Osteoblast (primary cell): Measurements from ENCODE around the gene ATP2B2. TPM values are rescaled to one million over a fixed set of nuclear protein-coding genes. Genes with fewer than 3 reads are reported as not detected.

Experiments
- DNase-seq: peaks from one replicate; pipeline ENCODE4 v3.0.0; 2011; ENCODE audit warnings: low spot score, mixed read lengths; ENCODE audit not compliant: insufficient read length; ENCODE audit errors: missing footprints
- H2AFZ ChIP-seq: 2 replicates; pipeline ENCODE4 v1.6.0; 2011; ENCODE audit warnings: mild to moderate bottlenecking, low read length
- H3K27ac ChIP-seq: 2 replicates; pipeline ENCODE4 v1.5.1; 2011; ENCODE audit warnings: mild to moderate bottlenecking, low read depth, low read length, moderate library complexity
- H3K27me3 ChIP-seq: 2 replicates; pipeline ENCODE4 v1.6.0; 2012; ENCODE audit warnings: mild to moderate bottlenecking, control low read depth, inconsistent platforms, low read length, moderate library complexity; ENCODE audit not compliant: insufficient read depth
- H3K36me3 ChIP-seq: 2 replicates; pipeline ENCODE4 v1.5.1; 2011; ENCODE audit warnings: mild to moderate bottlenecking, low read length, control low read depth, moderate library complexity; ENCODE audit not compliant: insufficient read depth
- H3K4me1 ChIP-seq: 2 replicates; pipeline ENCODE4 v1.5.1; 2011; ENCODE audit warnings: mild to moderate bottlenecking, low read length, control low read depth, moderate library complexity; ENCODE audit not compliant: insufficient read depth
- H3K4me2 ChIP-seq: 2 replicates; pipeline ENCODE4 v1.6.0; 2011; ENCODE audit warnings: mild to moderate bottlenecking, low read length; ENCODE audit not compliant: insufficient read depth
- H3K4me3 ChIP-seq: fragments of 200-600 bp; sonication (generic); 3 replicates; pipeline ENCODE4 v1.5.1; 2012; ENCODE audit warnings: mild to moderate bottlenecking, low read length, inconsistent platforms; ENCODE audit not compliant: insufficient read depth
- H3K79me2 ChIP-seq: 2 replicates; pipeline ENCODE4 v1.6.0; 2012; ENCODE audit warnings: mild to moderate bottlenecking, low read length, control low read depth, inconsistent platforms; ENCODE audit not compliant: insufficient read depth
- H3K9me3 ChIP-seq: 2 replicates; pipeline ENCODE4 v1.5.1; 2011; ENCODE audit warnings: low read depth, low read length, control low read depth
- H4K20me1 ChIP-seq: 2 replicates; pipeline ENCODE4 v1.6.0; 2012; ENCODE audit warnings: mild to moderate bottlenecking, low read length, control low read depth; ENCODE audit not compliant: insufficient read depth
- total RNA-seq: library from RNA; depleted of rRNA; stranded (reverse); fragments of >200 nt; gene quantifications from 2 replicates; pipeline ENCODE4 v1.2.3, GENCODE V29; 2012
- TF ChIP-seq, protein P1 (sequence below): IDR thresholded peaks from 2 replicates; pipeline ENCODE4 v1.5.1; 2011; ENCODE audit warnings: mild to moderate bottlenecking, low read depth, low read length, moderate library complexity; ENCODE audit errors: extremely low read depth

Gene ATP2B2
- total RNA-seq, 1 donor = not detected

DNA sequence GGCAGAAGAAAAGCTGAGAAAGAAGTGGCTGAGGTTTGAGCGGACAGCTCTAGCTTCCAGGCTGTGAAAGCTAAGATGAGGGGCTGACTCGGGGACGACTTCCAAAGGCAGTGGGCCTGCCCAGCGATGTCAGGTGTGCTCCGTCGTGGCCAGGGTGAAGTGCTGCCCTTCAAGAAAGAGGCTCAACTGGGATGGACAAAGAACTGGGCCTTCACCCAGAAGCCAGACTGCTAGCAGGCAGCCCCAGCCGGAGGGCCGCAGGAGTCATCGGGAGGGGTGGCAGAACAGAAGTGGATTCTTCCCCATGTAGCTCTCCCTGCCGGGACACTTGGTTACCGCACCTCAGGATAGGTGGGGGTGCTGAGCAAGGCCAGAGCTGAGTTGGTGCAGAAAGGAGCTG, 171.3 kb downstream of the ATP2B2 start:
- Histone ChIP-seq H3K36me3 (no peaks in the 10 kb centered on the region), H2AFZ (peak overlapping the region; percentile 59), H3K79me2 (no peaks in the 10 kb centered on the region), H3K4me2 (no peak overlapping the region), H4K20me1 (no peaks in the 10 kb centered on the region), H3K27me3 (peaks cover 45% of the 10 kb centered on the region), H3K4me1 (no peaks in the 10 kb centered on the region), H3K9me3 (no peaks in the 10 kb centered on the region), H3K27ac (no peak overlapping the region), H3K4me3 (no peak overlapping the region)
- DNase-seq = no peak
- TF ChIP-seq, protein P1, sequence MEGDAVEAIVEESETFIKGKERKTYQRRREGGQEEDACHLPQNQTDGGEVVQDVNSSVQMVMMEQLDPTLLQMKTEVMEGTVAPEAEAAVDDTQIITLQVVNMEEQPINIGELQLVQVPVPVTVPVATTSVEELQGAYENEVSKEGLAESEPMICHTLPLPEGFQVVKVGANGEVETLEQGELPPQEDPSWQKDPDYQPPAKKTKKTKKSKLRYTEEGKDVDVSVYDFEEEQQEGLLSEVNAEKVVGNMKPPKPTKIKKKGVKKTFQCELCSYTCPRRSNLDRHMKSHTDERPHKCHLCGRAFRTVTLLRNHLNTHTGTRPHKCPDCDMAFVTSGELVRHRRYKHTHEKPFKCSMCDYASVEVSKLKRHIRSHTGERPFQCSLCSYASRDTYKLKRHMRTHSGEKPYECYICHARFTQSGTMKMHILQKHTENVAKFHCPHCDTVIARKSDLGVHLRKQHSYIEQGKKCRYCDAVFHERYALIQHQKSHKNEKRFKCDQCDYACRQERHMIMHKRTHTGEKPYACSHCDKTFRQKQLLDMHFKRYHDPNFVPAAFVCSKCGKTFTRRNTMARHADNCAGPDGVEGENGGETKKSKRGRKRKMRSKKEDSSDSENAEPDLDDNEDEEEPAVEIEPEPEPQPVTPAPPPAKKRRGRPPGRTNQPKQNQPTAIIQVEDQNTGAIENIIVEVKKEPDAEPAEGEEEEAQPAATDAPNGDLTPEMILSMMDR = no peak

- peak; percentile 72 for DNase-seq
- no peak overlapping the region for H2AFZ ChIP-seq
- no peak overlapping the region for H3K4me2 ChIP-seq
- no peaks in the 10 kb centered on the region for H3K36me3 ChIP-seq
- H3K27me3 ChIP-seq = peaks cover 52% of the 10 kb centered on the region
- H3K27ac ChIP-seq = no peak overlapping the region
- no peaks in the 10 kb centered on the region for H3K79me2 ChIP-seq
- TF ChIP-seq, protein P1 = no peak
- H3K4me3 ChIP-seq = no peak overlapping the region
- H3K4me1 ChIP-seq = no peaks in the 10 kb centered on the region
- no peaks in the 10 kb centered on the region for H3K9me3 ChIP-seq
- H4K20me1 ChIP-seq = no peaks in the 10 kb centered on the region
Measured at GRCh38 chr3:10333349-10333650, 172.1 kb downstream of the ATP2B2 start.

- Histone ChIP-seq H3K36me3 (no peaks in the 10 kb centered on the region), H3K27me3 (peaks cover 58% of the 10 kb centered on the region), H3K27ac (no peak overlapping the region), H2AFZ (no peak overlapping the region), H4K20me1 (no peaks in the 10 kb centered on the region), H3K79me2 (no peaks in the 10 kb centered on the region), H3K4me3 (no peak overlapping the region), H3K4me2 (no peak overlapping the region), H3K9me3 (no peaks in the 10 kb centered on the region), H3K4me1 (no peaks in the 10 kb centered on the region)
- DNase-seq = peak; percentile 41
- TF ChIP-seq, protein P1 = no peak
Measured at GRCh38 chr3:10332481-10333348, 172.7 kb downstream of the ATP2B2 start.

GRCh38 chr3:10331320-10331719, 174.1 kb downstream of the ATP2B2 start:
- Histone ChIP-seq H3K36me3 (no peaks in the 10 kb centered on the region), H3K9me3 (no peaks in the 10 kb centered on the region), H3K79me2 (no peaks in the 10 kb centered on the region), H3K4me2 (no peak overlapping the region), H3K27ac (no peak overlapping the region), H3K27me3 (peaks cover 72% of the 10 kb centered on the region), H3K4me1 (no peaks in the 10 kb centered on the region), H2AFZ (no peak overlapping the region), H4K20me1 (no peaks in the 10 kb centered on the region), H3K4me3 (no peak overlapping the region)
- no peak for DNase-seq
- TF ChIP-seq, protein P1 = no peak
